HEK293T (cell line): ENCODE measurements around the gene DZIP1.

Experiments used
- ARNT ChIP-seq: fragments of 450-650 bp; IDR thresholded peaks from 2 replicates; pipeline ENCODE4 v1.6.1; 2017; ENCODE audit warnings: mild to moderate bottlenecking
- BHLHE40 ChIP-seq: fragments of 450-650 bp; IDR thresholded peaks from 2 replicates; pipeline ENCODE4 v1.6.1; 2016; ENCODE audit warnings: mild to moderate bottlenecking, moderate library complexity, borderline replicate concordance
- ELF4 ChIP-seq: fragments of 450-650 bp; IDR thresholded peaks from 2 replicates; pipeline ENCODE4 v1.6.1; 2017; ENCODE audit warnings: antibody characterized with exemption
- FOXA1 ChIP-seq: fragments of 450-650 bp; IDR thresholded peaks from 2 replicates; pipeline ENCODE4 v1.6.1; 2016; ENCODE audit warnings: mild to moderate bottlenecking
- FOXK2 ChIP-seq: fragments of 450-650 bp; IDR thresholded peaks from 2 replicates; pipeline ENCODE4 v1.6.1; 2016; ENCODE audit warnings: mild to moderate bottlenecking
- FOXM1 ChIP-seq: fragments of 450-650 bp; IDR thresholded peaks from 2 replicates; pipeline ENCODE4 v1.6.1; 2017; ENCODE audit warnings: mild to moderate bottlenecking, borderline replicate concordance
- HDGF ChIP-seq: fragments of 450-650 bp; IDR thresholded peaks from 2 replicates; pipeline ENCODE4 v1.6.1; 2017; ENCODE audit warnings: antibody characterized with exemption, borderline replicate concordance
- L3MBTL2 ChIP-seq: fragments of 450-650 bp; conservative IDR thresholded peaks from 2 replicates; pipeline ENCODE4 v1.6.1; 2016; ENCODE audit warnings: mild to moderate bottlenecking
- LEF1 ChIP-seq: fragments of 450-650 bp; IDR thresholded peaks from 2 replicates; pipeline ENCODE4 v1.6.1; 2017; ENCODE audit warnings: mild to moderate bottlenecking, borderline replicate concordance
- NFRKB ChIP-seq: fragments of 450-650 bp; IDR thresholded peaks from 2 replicates; pipeline ENCODE4 v1.6.1; 2016; ENCODE audit warnings: mild to moderate bottlenecking, moderate library complexity
- SP1 ChIP-seq: fragments of 450-650 bp; IDR thresholded peaks from 2 replicates; pipeline ENCODE4 v1.6.1; 2017
- SUZ12 ChIP-seq: fragments of 450-650 bp; IDR thresholded peaks from 2 replicates; pipeline ENCODE4 v1.6.1; 2016; ENCODE audit warnings: mild to moderate bottlenecking
- TARDBP ChIP-seq: fragments of 450-650 bp; IDR thresholded peaks from 2 replicates; pipeline ENCODE4 v1.6.1; 2016
- ZNF384 ChIP-seq: fragments of 450-650 bp; IDR thresholded peaks from 2 replicates; pipeline ENCODE4 v1.6.1; 2016

DNA sequence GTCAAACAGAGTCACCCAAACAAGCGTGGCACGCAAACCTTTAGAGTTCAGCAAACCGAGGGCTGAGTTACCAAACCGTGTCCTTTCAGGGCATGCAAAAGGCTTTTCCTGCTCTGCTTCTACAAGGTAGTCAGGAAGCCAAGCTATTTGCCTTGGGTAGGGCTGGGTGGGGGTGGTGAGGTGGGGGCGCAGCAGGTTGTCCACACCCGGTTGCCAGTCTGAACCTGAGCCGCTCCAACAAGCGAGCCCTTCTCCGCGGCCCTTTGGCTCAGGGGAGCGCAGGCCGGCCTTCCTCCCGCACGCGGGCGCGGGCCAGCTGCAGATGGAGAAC, 92.3 kb downstream of the DZIP1 start:
- TF ChIP-seq ZNF384 (no peak), BHLHE40 (no peak), ELF4 (no peak), ARNT (no peak), SUZ12 (no peak), HDGF (no peak), LEF1 (no peak), FOXK2 (no peak), NFRKB (no peak), SP1 (no peak), TARDBP (no peak), FOXM1 (no peak), L3MBTL2 (no peak), FOXA1 (no peak)
